Measurements from ENCODE around the gene GLDC.

GRCh38 chr9:6675268-6675667, 29.7 kb upstream of the GLDC start:
- TF ChIP-seq EZH2 (IDR thresholded peaks at IDR 0.05; ENCODE audit: borderline replicate concordance, insufficient read depth, low read depth, low read length, poor library complexity, severe bottlenecking) (no peak), CTCF (IDR thresholded peaks at IDR 0.05) (no peak)

Measured in B cell (primary cell).